Ascending aorta (tissue), 2 donors: ENCODE data around the gene FBXL4. TPM values are rescaled to one million over a fixed set of nuclear protein-coding genes. Genes with fewer than 3 reads are reported as not detected.

Experiments used
- DNase-seq, 2 donors: peaks; one replicate each; pipeline ENCODE4 v3.0.0-alpha.2; 2019; ENCODE audit warnings: low spot score in 2 of 2
- H3K27ac ChIP-seq, 2 donors: fragments of 200-600 bp; sonication (generic); one replicate each; pipeline ENCODE4 v1.5.1; 2016 to 2017; ENCODE audit warnings: mild to moderate bottlenecking in 1 of 2
- H3K27me3 ChIP-seq: fragments of 200-600 bp; sonication (generic); one replicate; pipeline ENCODE4 v1.5.1; 2017
- H3K36me3 ChIP-seq, 2 donors: fragments of 200-600 bp; sonication (generic); one replicate each; pipeline ENCODE4 v1.5.1; 2016
- H3K4me1 ChIP-seq, 2 donors: fragments of 200-600 bp; sonication (generic); one replicate each; pipeline ENCODE4 v1.5.1; 2016 to 2017; ENCODE audit warnings: mild to moderate bottlenecking in 1 of 2
- H3K4me3 ChIP-seq, 2 donors: fragments of 200-600 bp; sonication (generic); one replicate each; pipeline ENCODE4 v1.5.1; 2016 to 2017; ENCODE audit warnings: mild to moderate bottlenecking in 1 of 2
- H3K9me3 ChIP-seq, 2 donors: fragments of 200-600 bp; sonication (generic); one replicate each; pipeline ENCODE4 v1.5.1; 2016
- intact Hi-C: fragments of 100-400 bp; cut with DNase I; formaldehyde crosslinking; loops from one replicate; pipeline ENCODE4 v1.15.1; 2023
- total RNA-seq: library from RNA; depleted of rRNA; stranded (reverse); fragments of >200 nt; gene quantifications from one replicate; pipeline ENCODE4 v1.1.0, GENCODE V29; 2016
- TF ChIP-seq, protein P1 (sequence below), 3 experiments: fragments of 200-600 bp in 2 of 3; fragments of 450-650 bp in 1 of 3; sonication (generic) in 2 of 3; IDR thresholded peaks; one replicate each; pipeline ENCODE4 v1.5.1; 2016 to 2019; ENCODE audit warnings: antibody characterized with exemption in 3 of 3, mild to moderate bottlenecking in 1 of 3, moderate library complexity in 1 of 3

FBXL4 gene
- total RNA-seq, 1 donor from 2014 or later: 9.4 TPM

- no peaks in the 10 kb centered on the region for H3K9me3 ChIP-seq
- no peak for DNase-seq
- H3K27ac ChIP-seq: no peak overlapping the region
- TF ChIP-seq, protein P1, sequence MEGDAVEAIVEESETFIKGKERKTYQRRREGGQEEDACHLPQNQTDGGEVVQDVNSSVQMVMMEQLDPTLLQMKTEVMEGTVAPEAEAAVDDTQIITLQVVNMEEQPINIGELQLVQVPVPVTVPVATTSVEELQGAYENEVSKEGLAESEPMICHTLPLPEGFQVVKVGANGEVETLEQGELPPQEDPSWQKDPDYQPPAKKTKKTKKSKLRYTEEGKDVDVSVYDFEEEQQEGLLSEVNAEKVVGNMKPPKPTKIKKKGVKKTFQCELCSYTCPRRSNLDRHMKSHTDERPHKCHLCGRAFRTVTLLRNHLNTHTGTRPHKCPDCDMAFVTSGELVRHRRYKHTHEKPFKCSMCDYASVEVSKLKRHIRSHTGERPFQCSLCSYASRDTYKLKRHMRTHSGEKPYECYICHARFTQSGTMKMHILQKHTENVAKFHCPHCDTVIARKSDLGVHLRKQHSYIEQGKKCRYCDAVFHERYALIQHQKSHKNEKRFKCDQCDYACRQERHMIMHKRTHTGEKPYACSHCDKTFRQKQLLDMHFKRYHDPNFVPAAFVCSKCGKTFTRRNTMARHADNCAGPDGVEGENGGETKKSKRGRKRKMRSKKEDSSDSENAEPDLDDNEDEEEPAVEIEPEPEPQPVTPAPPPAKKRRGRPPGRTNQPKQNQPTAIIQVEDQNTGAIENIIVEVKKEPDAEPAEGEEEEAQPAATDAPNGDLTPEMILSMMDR (IDR thresholded peaks at IDR 0.05): no peak
- intact Hi-C loops: no loop called here
- H3K27me3 ChIP-seq: no peaks in the 10 kb centered on the region
- no peaks in the 10 kb centered on the region for H3K36me3 ChIP-seq
- H3K4me1 ChIP-seq: peaks cover 0 to 15% of the 10 kb centered on the region in 2 donors
- H3K4me3 ChIP-seq: no peak overlapping the region
Measured at GRCh38 chr6:98975421-98975820, 27.7 kb upstream of the FBXL4 start.

GRCh38 chr6:98974309-98974708, 26.6 kb upstream of the FBXL4 start:
- intact Hi-C loops: no loop called here
- no peak overlapping the region for H3K27ac ChIP-seq
- TF ChIP-seq, protein P1 (IDR thresholded peaks at IDR 0.05): no peak

GRCh38 chr6:98973571-98973970, 25.8 kb upstream of the FBXL4 start:
- H3K4me3 ChIP-seq: no peak overlapping the region
- peaks cover 0 to 8% of the 10 kb centered on the region in 2 donors for H3K4me1 ChIP-seq
- intact Hi-C loops: no loop called here
- no peaks in the 10 kb centered on the region for H3K36me3 ChIP-seq
- no peaks in the 10 kb centered on the region for H3K27me3 ChIP-seq
- peaks cover 0 to 1% of the 10 kb centered on the region in 2 donors for H3K9me3 ChIP-seq
- DNase-seq: no peak
- H3K27ac ChIP-seq: no peak overlapping the region
- TF ChIP-seq, protein P1 (IDR thresholded peaks at IDR 0.05): no peak

More at GRCh38 chr6:98974309-98974708, 26.6 kb upstream of the FBXL4 start:
- peaks cover 0 to 11% of the 10 kb centered on the region in 2 donors for H3K4me1 ChIP-seq
- no peaks in the 10 kb centered on the region for H3K36me3 ChIP-seq
- no peaks in the 10 kb centered on the region for H3K9me3 ChIP-seq
- no peak for DNase-seq
- H3K27me3 ChIP-seq: no peaks in the 10 kb centered on the region
- no peak overlapping the region for H3K4me3 ChIP-seq

GRCh38 chr6:98971303-98971702, 23.6 kb upstream of the FBXL4 start:
- H3K4me1 ChIP-seq: no peaks in the 10 kb centered on the region
- H3K4me3 ChIP-seq: no peak overlapping the region
- H3K9me3 ChIP-seq: peaks cover 0 to 8% of the 10 kb centered on the region in 2 donors
- intact Hi-C loops: no loop called here
- TF ChIP-seq, protein P1 (IDR thresholded peaks at IDR 0.05): no peak
- H3K36me3 ChIP-seq: no peaks in the 10 kb centered on the region
- no peak overlapping the region for H3K27ac ChIP-seq
- no peak for DNase-seq
- H3K27me3 ChIP-seq: no peaks in the 10 kb centered on the region

DNA sequence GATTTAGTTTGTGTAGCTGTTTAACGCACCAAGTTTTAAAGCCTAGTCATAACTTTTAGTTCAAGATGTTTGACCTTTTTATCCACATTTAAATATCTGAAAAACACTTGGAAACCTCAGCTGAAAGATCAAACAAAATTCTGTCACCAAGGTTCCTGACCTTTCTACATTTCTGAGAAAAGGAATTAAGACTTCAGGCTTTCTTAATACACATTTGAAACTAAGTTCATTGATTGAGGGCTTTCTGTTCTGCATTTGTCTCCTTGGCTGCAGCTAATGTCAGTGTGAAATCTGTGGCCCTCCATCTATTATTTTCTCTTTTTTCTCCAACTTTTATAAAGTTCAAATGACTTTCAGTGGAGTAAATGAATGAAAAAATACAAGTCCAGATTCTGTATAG, 22.7 kb upstream of the FBXL4 start:
- intact Hi-C loops: no loop called here
- H3K36me3 ChIP-seq: no peaks in the 10 kb centered on the region
- H3K27me3 ChIP-seq: no peaks in the 10 kb centered on the region
- TF ChIP-seq, protein P1 (IDR thresholded peaks at IDR 0.05): no peak
- no peaks in the 10 kb centered on the region for H3K4me1 ChIP-seq
- DNase-seq: no peak
- no peak overlapping the region for H3K27ac ChIP-seq
- H3K9me3 ChIP-seq: peaks cover 0 to 8% of the 10 kb centered on the region in 2 donors
- H3K4me3 ChIP-seq: no peak overlapping the region

- intact Hi-C loops: no loop called here
- TF ChIP-seq, protein P1 (IDR thresholded peaks at IDR 0.05): no peak
- Histone ChIP-seq H3K4me3 (no peak overlapping the region), H3K9me3 (peaks cover 0 to 8% of the 10 kb centered on the region in 2 donors), H3K27ac (no peak overlapping the region), H3K27me3 (no peaks in the 10 kb centered on the region), H3K4me1 (no peaks in the 10 kb centered on the region), H3K36me3 (no peaks in the 10 kb centered on the region)
- no peak for DNase-seq
Measured at GRCh38 chr6:98967616-98968015, 19.9 kb upstream of the FBXL4 start.
